A673 (cell line): ENCODE results near the gene SPON2. TPM values are rescaled to one million over a fixed set of nuclear protein-coding genes. Genes with fewer than 3 reads are reported as not detected.

ENCODE experiments used
- BruUV-seq: library from RNA; stranded (reverse); fragments of 400-500 nt; replicated peaks from 2 replicates; lab custom pipeline; 2021; lab: Mats Ljungman, UMichigan
- CTCF ChIA-PET: fragments of 300-600 bp; sonication (Branson Sonifier 250); formaldehyde crosslinking; loops from one replicate; lab custom pipeline; 2022; ENCODE audit warnings: antibody characterized with exemption; lab: Charles Lee
- POLR2A ChIA-PET: fragments of 300-600 bp; sonication (Branson Sonifier 250); formaldehyde crosslinking; loops from one replicate; lab custom pipeline; 2022; ENCODE audit warnings: antibody characterized with exemption; ENCODE audit not compliant: low non-redundant PET; lab: Charles Lee
- DNase-seq: peaks from one replicate; pipeline ENCODE4 v3.0.0-alpha.2; 2015; ENCODE audit warnings: low spot score
- H3K27ac ChIP-seq: fragments of 200-600 bp; sonication (generic); 2 replicates; pipeline ENCODE4 v1.5.1; 2016; ENCODE audit warnings: mixed run types, low read depth, mild to moderate bottlenecking, mixed read lengths, antibody characterized with exemption, low read length; ENCODE audit not compliant: poor library complexity, severe bottlenecking
- H3K27me3 ChIP-seq: fragments of 200-600 bp; sonication (generic); replicated peaks from 2 replicates; pipeline ENCODE4 v1.6.1; 2017; ENCODE audit warnings: mixed run types, low read depth, mild to moderate bottlenecking, mixed read lengths, antibody characterized with exemption, low read length; ENCODE audit not compliant: insufficient read depth, poor library complexity
- H3K36me3 ChIP-seq: fragments of 200-600 bp; sonication (generic); 2 replicates; pipeline ENCODE4 v1.6.1; 2016; ENCODE audit warnings: mixed run types, mild to moderate bottlenecking, mixed read lengths, antibody characterized with exemption, low read length; ENCODE audit not compliant: insufficient read depth, poor library complexity, severe bottlenecking
- H3K4me1 ChIP-seq: fragments of 200-600 bp; sonication (generic); 2 replicates; pipeline ENCODE4 v1.6.1; 2017; ENCODE audit warnings: mixed run types, mild to moderate bottlenecking, mixed read lengths, antibody characterized with exemption, low read length; ENCODE audit not compliant: insufficient read depth, poor library complexity, severe bottlenecking
- H3K4me3 ChIP-seq: fragments of 200-600 bp; sonication (generic); 2 replicates; pipeline ENCODE4 v1.5.1; 2016; ENCODE audit warnings: low read depth, mixed run types, mild to moderate bottlenecking, mixed read lengths, low read length; ENCODE audit not compliant: poor library complexity, severe bottlenecking
- H3K9me3 ChIP-seq: fragments of 200-600 bp; sonication (generic); 2 replicates; pipeline ENCODE4 v1.6.1; 2016; ENCODE audit warnings: mixed run types, low read depth, mild to moderate bottlenecking, mixed read lengths, antibody characterized with exemption, low read length; ENCODE audit not compliant: poor library complexity, severe bottlenecking
- EZH2 ChIP-seq: fragments of 200-600 bp; sonication (generic); IDR thresholded peaks from 2 replicates; pipeline ENCODE4 v1.6.1; 2017; ENCODE audit warnings: borderline replicate concordance, low read depth, mild to moderate bottlenecking, mixed read lengths, antibody characterized with exemption, low read length; ENCODE audit not compliant: poor library complexity, severe bottlenecking
- intact Hi-C: fragments of 100-400 bp; cut with micrococcal nuclease; formaldehyde crosslinking; loops from one replicate; pipeline ENCODE4 v1.10.0; 2022; ENCODE audit not compliant: unreplicated experiment
- total RNA-seq: library from RNA; stranded (reverse); gene quantifications from 2 replicates; pipeline ENCODE4 v1.2.3, GENCODE V29; 2021
- TF ChIP-seq, protein P1 (sequence below): fragments of 300-800, 200-600 bp; sonication (generic); conservative IDR thresholded peaks from 2 replicates; pipeline ENCODE4 v1.5.1; 2017; ENCODE audit warnings: low read depth, mild to moderate bottlenecking, antibody characterized with exemption, low read length, moderate library complexity, mixed read lengths

Gene SPON2
- total RNA-seq, 1 experiment from 2014 or later = 2.3 TPM

DNA sequence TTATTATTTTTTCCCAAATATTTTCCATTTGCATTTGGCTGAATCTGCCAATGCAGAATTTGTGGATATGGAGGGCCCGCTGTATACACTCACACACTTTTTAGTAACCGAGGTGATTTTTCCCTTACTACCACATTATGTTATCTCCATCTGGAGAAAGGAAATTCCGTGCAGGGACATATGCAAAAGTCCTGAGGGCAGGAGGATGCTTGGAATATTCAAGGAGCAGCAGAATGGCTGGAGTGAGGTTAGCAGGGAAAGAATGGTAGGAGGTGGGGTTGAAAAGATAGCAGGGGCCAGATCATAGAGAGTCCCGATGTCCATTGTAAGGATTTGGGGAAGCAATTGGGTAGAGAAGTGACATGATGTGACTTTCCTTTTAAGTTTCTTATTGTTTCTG is 47.6 kb downstream of the SPON2 start:
- POLR2A ChIA-PET = no interaction called here
- H3K27ac ChIP-seq = no peak overlapping the region
- no peaks in the 10 kb centered on the region for H3K4me1 ChIP-seq
- H3K36me3 ChIP-seq = no peaks in the 10 kb centered on the region
- H3K4me3 ChIP-seq = no peak overlapping the region
- H3K9me3 ChIP-seq = no peaks in the 10 kb centered on the region
- CTCF ChIA-PET = no interaction called here
- TF ChIP-seq, protein P1, sequence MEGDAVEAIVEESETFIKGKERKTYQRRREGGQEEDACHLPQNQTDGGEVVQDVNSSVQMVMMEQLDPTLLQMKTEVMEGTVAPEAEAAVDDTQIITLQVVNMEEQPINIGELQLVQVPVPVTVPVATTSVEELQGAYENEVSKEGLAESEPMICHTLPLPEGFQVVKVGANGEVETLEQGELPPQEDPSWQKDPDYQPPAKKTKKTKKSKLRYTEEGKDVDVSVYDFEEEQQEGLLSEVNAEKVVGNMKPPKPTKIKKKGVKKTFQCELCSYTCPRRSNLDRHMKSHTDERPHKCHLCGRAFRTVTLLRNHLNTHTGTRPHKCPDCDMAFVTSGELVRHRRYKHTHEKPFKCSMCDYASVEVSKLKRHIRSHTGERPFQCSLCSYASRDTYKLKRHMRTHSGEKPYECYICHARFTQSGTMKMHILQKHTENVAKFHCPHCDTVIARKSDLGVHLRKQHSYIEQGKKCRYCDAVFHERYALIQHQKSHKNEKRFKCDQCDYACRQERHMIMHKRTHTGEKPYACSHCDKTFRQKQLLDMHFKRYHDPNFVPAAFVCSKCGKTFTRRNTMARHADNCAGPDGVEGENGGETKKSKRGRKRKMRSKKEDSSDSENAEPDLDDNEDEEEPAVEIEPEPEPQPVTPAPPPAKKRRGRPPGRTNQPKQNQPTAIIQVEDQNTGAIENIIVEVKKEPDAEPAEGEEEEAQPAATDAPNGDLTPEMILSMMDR = no peak
- TF ChIP-seq EZH2 = no peak
- intact Hi-C loops = no loop called here
- no TSS peak for BruUV-seq
- peaks cover 35% of the 10 kb centered on the region for H3K27me3 ChIP-seq
- DNase-seq = no peak

DNA sequence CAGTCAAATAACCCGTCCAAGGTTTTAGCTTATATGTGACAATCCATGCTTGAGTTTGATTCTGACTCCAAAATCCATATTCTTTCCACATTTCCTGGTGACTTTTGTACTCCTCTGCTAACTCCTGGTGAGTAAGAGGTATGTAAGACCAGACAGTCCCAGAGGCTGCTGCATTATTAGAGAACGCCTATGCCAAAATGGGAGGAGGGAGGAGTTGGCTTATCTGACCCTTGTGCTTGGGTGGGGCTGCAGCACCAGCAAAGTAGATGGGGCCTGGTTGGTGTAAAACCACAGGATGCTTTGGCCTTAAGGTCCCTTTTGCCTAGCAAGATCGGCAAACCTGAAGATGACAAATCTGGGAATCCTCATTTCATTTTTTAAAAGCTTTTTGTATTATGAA is 49.9 kb downstream of the SPON2 start:
- H3K36me3 ChIP-seq = no peaks in the 10 kb centered on the region
- no peaks in the 10 kb centered on the region for H3K4me1 ChIP-seq
- no peak for DNase-seq
- H3K4me3 ChIP-seq = no peak overlapping the region
- ChIA-PET CTCF (no interaction called here), POLR2A (no interaction called here)
- no peak overlapping the region for H3K27ac ChIP-seq
- BruUV-seq = no TSS peak
- intact Hi-C loops = no loop called here
- H3K27me3 ChIP-seq = peaks cover 42% of the 10 kb centered on the region
- TF ChIP-seq EZH2 = no peak
- TF ChIP-seq, protein P1 = no peak
- no peaks in the 10 kb centered on the region for H3K9me3 ChIP-seq

Other genes with a start within 250 kb of the SPON2 start
- gene GAK, start 240.3 kb downstream of the SPON2 start, total RNA-seq = 96.2 and 109 TPM in 2 replicates
- 10.0 and 12.1 TPM in 2 replicates for gene TMEM175, start 240.1 kb downstream of the SPON2 start, total RNA-seq
- 8.8 and 10.8 TPM in 2 replicates for gene DGKQ, start 199.0 kb downstream of the SPON2 start, total RNA-seq
- 12.0 and 12.3 TPM in 2 replicates for gene IDUA, start 185.5 kb downstream of the SPON2 start, total RNA-seq
- 0.22 and 0.30 TPM in 2 replicates for gene SLC26A1, start 179.2 kb downstream of the SPON2 start, total RNA-seq
- gene FGFRL1, start 161.0 kb downstream of the SPON2 start, total RNA-seq = 30.4 and 40.8 TPM in 2 replicates
- gene RNF212, start 59.0 kb downstream of the SPON2 start, total RNA-seq = 2.4 and 2.8 TPM in 2 replicates
- gene CTBP1, start 76.5 kb upstream of the SPON2 start, total RNA-seq = 187 and 196 TPM in 2 replicates
- gene MAEA, start 117.3 kb upstream of the SPON2 start, total RNA-seq = 85.9 and 87.0 TPM in 2 replicates
- 20.3 and 27.8 TPM in 2 replicates for gene UVSSA, start 174.6 kb upstream of the SPON2 start, total RNA-seq
- gene NKX1-1, start 233.9 kb upstream of the SPON2 start, total RNA-seq = not detected in 2 replicates